Endothelial cell of hepatic sinusoid (primary cell): ENCODE measurements around the gene ESPN.
"Not testable (repeated sequence)": the region's sequence is repeated elsewhere in the genome, so short reads cannot be mapped to it uniquely, and the experiment has no call there.

Experiments used
- in situ Hi-C: cut with HindIII; loops from 2 replicates; pipeline ENCODE4 v1.10.0; 2017; ENCODE audit warnings: low sequenced_read_pairs

The ESPN gene, protein sequence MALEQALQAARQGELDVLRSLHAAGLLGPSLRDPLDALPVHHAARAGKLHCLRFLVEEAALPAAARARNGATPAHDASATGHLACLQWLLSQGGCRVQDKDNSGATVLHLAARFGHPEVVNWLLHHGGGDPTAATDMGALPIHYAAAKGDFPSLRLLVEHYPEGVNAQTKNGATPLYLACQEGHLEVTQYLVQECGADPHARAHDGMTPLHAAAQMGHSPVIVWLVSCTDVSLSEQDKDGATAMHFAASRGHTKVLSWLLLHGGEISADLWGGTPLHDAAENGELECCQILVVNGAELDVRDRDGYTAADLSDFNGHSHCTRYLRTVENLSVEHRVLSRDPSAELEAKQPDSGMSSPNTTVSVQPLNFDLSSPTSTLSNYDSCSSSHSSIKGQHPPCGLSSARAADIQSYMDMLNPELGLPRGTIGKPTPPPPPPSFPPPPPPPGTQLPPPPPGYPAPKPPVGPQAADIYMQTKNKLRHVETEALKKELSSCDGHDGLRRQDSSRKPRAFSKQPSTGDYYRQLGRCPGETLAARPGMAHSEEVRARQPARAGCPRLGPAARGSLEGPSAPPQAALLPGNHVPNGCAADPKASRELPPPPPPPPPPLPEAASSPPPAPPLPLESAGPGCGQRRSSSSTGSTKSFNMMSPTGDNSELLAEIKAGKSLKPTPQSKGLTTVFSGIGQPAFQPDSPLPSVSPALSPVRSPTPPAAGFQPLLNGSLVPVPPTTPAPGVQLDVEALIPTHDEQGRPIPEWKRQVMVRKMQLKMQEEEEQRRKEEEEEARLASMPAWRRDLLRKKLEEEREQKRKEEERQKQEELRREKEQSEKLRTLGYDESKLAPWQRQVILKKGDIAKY

GRCh38 chr1:6424619-6425593, at the start of gene ESPN:
ESPN (plus strand) TSS chr1:6424776; CDS start chr1:6424956, 180 bp downstream.
- in situ Hi-C loops: no loop called here

DNA sequence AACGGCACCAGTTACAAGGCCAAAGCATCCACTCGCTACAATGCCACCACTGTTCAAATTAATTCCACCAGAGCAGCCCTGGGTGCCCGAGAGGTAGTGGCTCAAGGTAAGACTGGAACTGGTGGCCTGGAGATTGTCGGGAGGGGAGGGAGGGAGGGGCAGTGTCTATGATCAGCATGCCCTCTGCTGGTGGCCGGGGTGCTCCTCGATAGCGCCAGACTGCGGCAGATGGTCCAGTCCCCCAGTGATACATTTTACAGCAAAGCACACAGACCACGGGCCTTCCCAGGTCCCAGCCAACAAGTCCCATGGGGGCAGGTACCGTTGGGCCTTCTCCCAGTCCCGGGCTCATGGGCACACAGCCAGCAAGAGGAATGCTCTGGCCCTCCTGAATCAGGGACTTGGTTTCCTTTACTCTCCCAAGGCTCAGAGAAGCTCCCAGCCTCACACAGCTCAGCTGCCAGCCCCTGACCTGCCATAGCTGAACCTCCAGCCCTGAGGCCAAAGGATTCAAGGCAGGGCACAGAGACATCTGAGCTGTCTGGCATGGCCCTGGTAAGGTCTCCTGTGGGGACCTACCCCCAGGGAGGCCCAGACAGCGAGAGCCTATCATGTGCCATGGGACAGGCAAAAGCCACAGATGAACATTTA, 46.4 kb upstream of the ESPN start:
- in situ Hi-C loops: no loop called here

- in situ Hi-C loops: no loop called here
Observed at GRCh38 chr1:6380037-6380436, 44.5 kb upstream of the ESPN start.

GRCh38 chr1:6384135-6384534, 40.4 kb upstream of the ESPN start:
- in situ Hi-C loops: no loop called here

GRCh38 chr1:6384962-6385361, 39.6 kb upstream of the ESPN start:
- in situ Hi-C loops: no loop called here

DNA sequence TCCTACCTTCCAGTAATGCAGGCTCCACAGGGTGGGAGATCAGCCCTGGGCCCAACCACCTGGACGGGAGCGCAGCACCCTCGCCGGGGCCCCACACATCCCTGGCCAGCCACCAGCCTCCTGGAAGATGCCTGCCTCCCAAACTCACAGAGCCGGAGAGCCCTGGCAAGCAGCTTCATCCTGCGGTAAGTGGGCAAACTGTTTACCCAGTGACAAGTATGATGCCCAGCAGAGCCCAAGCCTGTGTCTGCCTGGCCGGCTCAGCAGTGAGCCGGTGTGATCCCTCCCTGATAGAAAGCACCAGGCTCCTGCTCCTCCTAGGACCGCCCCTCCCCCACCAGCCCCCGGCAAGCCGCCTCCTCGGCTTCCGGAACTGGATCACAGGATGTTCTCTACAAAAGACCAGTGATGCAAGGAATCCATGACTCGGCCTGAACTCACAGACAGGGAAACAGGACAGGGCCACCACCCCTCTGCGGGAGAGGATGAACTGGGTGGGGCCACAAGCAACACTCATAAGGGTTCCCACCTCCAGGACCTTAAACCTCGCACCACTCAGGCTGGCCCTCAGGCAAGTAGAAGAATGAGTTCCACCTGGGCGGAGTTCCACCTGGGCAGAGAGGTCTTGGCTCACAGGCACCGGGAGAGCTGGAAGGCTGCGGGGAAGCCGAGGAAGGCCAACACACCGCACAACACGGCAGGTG, 38.9 kb upstream of the ESPN start:
- in situ Hi-C loops: no loop called here

DNA sequence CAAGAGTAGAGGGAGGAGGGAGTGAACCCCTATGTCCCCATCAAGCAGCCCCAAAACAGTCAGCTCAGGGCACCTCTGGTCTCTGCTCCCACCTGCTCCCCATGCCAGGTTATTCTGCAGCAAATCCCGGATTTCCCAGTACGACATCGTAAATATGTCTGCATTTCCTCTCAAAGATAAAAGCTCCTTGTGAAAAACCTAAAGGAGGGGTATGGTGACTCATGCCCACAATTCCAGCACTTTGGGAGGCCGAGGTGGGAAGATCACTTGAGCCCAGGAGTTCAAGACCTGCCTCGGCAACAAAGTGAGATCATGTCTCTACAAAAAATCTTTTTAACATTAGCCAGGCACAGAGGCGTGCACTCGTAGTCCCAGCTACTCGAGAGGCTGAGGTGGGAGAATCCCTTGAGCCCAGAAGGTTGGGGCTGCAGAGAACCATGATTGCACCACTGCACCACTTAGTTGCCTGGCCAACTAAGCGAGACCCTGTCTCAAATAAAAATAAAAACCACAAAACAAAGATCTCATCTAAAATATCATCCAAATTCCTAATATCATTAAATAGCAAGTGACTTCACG, 38.1 kb upstream of the ESPN start:
- in situ Hi-C loops: no loop called here

- in situ Hi-C loops: no loop called here
Observed at GRCh38 chr1:6389971-6390370, 34.6 kb upstream of the ESPN start.

DNA sequence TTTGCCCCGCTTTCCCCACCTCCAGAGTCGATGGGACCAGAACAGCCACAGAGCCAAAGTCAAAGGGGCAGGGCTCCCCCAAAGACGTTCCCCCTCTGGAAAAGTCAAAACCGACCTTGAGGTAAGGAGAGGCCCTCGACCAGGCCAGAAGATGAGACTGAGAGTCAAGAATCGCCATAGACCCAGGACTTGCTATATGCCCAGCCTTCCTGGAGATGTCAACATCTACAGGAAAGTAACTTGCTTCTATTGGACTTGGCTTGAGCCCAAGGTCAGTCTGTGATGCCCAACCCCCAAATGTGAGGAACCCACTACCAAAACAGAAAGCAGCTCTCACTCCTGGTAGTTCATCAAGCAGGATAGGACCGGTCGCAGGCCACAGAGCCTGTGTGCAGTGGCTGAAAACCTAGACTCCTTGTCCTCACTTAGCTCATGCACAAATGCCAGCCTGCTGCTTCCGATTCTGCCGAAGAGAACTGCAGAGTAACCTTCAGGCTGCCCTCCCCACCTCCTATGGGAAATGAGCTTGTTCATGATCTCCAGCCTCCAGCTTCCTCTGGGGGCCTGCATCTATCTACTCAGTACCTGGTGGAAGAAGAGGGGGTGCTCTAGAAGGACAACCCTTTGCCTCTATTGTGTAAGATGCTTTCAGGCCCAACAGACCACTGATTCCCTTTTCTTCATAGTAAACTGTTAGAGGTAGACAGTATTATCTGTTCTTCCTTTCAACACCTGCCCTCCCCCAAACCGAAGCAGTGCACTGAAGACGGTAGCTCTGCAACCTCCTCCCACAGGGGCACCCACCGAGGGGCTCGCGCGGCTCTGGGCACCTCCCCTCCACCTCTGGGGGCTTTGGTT, 32.4 kb upstream of the ESPN start:
- in situ Hi-C loops: no loop called here

DNA sequence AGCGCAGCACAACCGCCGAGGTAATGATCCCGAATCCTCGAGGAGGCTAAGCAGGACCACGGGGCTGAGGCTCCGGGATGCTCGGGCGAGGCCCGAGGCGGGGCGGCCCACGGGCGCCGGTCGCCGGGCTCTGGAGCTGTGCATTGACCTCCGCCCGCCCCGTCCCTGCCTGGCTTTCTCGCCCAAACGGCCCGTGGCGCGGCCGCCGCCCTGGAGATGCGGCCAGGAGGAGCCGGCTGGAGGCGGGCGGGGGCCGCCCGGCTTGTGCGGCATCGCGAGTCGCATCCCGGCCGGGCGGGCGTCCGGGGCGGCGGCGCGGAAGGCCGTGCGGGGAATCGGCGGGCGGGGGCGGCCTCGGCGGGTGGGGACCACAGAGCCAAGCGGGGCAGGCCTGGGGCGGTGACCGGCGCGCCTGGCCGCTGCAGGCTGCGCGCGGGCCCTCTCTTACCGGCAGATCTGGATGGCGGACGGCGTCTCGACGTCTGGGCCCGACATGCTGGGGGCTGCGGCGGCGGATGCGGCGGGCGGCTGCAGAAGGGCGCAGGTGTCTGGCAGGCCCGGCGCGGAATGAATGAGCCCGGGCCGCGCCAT, 31.7 kb upstream of the ESPN start:
- in situ Hi-C loops: no loop called here

- in situ Hi-C loops: no loop called here
Observed at GRCh38 chr1:6393400-6394187, 31.0 kb upstream of the ESPN start, which contains the start of gene ACOT7. ACOT7 (minus strand) TSS chr1:6393767; CDS start chr1:6393399, 368 bp downstream.

DNA sequence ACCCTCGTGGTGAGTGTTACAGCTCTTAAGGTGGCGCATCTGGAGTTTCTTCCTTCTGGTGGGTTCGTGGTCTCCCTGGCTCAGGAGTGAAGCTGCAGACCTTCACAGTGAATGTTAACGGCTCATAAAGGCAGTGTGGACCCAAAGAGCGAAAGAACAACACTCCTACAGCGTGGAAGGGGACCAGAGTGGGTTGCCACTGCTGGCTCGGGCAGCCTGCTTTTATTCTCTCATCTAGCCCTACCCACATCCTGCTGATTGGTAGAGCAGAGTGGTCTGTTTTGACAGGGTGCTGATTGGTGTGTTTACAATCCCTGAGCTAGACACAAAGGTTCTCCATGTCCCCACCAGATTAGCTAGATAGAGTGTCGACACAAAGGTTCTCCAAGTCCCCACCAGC, 29.4 kb upstream of the ESPN start:
- in situ Hi-C loops: not testable (repeated sequence)

DNA sequence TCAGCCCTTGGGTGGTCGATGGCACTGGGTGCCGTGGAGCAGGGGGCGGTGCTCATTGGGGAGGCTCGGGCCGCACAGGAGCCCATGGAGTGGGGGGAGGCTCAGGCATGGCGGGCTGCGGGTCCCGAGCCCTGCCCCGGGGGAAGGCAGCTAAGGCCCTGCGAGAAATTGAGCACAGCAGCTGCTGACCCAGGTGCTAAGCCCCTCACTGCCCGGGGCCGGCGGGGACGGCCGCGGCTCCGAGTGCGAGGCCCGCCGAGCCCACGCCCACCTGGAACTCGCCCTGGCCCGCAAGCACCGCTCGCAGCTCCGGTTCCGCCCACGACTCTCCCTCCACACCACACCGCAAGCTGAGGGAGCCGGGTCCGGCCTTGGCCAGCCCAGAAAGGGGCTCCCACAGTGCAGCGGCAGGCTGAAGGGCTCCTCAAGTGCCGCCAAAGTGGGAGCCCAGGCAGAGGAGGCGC, 28.8 kb upstream of the ESPN start:
- in situ Hi-C loops: not testable (repeated sequence)

- in situ Hi-C loops: no loop called here
Observed at GRCh38 chr1:6396998-6397397, 27.6 kb upstream of the ESPN start.

DNA sequence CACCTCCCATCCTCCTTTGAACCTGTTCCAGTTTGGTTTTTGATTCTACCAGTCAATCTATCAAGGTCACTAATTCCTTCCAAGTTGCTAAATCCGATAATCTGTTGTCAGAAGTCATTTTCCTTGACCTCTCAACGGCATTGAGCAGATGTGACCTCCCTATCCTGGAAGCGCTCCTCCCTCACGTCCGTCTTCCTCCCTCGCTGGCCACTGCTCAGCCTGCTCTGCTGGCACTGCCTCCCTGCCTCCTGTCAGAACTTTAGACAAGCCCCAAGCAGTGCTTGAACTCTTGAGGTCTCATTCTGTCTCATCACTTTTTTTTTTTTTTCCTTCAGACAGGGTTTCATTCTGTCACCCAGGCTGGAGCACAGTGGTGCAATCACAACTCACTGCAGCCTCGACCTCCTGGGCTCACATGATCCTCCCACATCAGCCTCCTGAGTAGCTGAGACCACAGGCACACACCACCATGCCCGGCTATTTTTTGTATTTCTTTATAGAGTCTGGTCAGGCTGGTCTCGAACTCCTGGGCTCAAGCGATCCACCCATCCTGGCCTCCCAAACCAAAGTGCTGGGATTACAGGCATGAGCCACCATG, 26.6 kb upstream of the ESPN start:
- in situ Hi-C loops: no loop called here

DNA sequence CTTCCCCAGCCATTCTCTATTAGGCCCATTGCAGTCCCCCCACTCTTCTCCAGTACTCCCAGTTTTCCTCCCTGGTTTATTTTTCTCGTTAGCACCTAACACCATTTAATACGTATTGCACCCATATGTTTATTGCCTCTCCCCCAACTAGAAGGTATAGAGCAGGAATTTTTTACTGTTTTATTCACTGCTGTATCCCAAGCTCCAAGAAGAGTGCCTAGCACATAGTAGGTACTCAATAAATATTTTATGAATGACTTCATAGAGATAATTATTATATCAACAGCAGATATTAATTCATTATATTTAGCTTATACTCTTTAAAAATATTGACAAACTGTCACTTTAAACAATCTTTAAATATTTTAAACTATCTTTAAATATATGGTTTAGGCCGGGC, 25.3 kb upstream of the ESPN start:
- in situ Hi-C loops: no loop called here

- in situ Hi-C loops: no loop called here
Observed at GRCh38 chr1:6401673-6402072, 22.9 kb upstream of the ESPN start.
